ENCODE measurements around the gene OR6C70.
"Not testable (repeated sequence)": the region's sequence is repeated elsewhere in the genome, so short reads cannot be mapped to it uniquely, and the experiment has no call there.

The OR6C70 gene

DNA sequence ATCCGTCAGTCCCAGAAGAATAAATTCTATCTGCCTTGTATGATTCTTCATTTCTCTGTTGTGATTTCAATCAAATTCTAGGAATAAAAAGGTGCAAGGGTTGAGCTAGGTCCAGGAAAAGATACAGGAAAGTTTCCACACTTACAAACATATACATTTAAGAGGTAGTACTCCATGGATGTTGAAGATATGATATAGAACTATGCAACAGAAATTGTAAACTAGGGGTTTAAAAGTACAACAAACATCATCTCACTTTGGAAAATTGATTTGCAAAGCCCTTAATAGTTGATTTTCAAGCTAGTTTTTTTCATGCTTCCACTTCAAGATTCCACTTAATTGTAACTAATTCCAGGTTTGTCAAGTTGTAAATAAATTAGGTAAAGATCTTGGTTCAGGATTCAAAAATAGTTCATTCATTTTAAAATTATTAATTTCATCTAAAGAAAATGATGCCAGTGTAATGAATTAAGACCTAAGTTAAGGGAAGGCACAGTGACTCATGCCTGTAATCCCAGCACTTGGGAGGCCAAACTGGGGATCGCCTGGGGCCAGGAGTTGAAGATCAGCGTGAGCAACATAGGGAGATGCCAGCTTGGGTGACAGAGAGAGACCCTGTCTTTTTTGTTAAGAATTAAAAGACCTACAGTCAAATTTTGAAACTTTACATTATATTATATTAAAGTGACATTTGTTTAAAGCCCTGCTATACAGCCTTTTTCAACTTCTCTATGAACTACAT lies at the start of gene OR6C70:
Gene OR6C70 (minus strand): TSS at position 51 of the 742 bp plus-strand sequence. CDS start 0 bp downstream, at position 51.
- no peak for DNase-seq

DNA sequence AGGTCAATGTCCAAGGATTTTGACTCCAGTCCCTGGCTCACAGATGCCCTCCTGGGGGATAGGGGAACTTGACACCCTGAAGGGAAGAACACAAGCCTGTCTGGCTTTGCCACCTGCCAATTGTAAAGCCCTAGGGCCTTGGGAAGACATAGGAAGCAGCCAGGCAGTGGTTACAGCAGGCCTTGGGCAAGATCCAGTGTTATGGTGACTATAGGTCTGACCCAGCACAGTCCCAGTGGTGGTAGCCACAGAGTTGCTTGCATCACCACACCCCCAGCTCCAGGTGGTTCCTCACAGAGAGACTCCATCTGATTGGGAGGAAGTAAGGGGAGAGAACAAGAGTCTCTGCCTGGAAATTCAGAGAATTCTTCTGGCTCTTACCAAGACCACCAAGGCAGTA lies 46.5 kb upstream of the OR6C70 start:
- no peak for DNase-seq

GRCh38 chr12:55515696-55516095 lies 45.8 kb upstream of the OR6C70 start:
- no peak for DNase-seq

GRCh38 chr12:55501601-55502000 lies 31.7 kb upstream of the OR6C70 start:
- no peak for DNase-seq

GRCh38 chr12:55499810-55500252 lies 29.9 kb upstream of the OR6C70 start:
- DNase-seq = no peak

- no peak for DNase-seq
These were observed 29.3 kb upstream of the OR6C70 start for GRCh38 chr12:55499231-55499630.

- no peak for DNase-seq
These were observed 25.6 kb upstream of the OR6C70 start for GRCh38 chr12:55495490-55495889.

- no peak for DNase-seq
These were observed 22.1 kb upstream of the OR6C70 start, which contains the start of gene OR6C68 for GRCh38 chr12:55492078-55492477. Gene OR6C68 (plus strand): TSS chr12:55492378. CDS start chr12:55492378, 0 bp downstream.

DNA sequence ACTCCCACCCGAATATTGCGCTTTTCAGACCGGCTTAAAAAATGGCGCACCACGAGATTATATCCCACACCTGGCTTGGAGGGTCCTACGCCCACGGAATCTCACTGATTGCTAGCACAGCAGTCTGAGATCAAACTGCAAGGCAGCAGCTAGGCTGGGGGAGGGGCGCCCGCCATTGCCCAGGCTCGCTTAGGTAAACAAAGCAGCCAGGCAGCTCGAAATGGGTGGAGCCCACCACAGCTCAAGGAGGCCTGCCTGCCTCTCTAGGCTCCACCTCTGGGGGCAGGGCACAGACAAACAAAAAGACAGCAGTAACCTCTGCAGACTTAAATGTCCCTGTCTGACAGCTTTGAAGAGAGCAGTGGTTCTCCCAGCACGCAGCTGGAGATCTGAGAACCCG lies 14.3 kb upstream of the OR6C70 start:
- DNase-seq = not testable (repeated sequence)

DNA sequence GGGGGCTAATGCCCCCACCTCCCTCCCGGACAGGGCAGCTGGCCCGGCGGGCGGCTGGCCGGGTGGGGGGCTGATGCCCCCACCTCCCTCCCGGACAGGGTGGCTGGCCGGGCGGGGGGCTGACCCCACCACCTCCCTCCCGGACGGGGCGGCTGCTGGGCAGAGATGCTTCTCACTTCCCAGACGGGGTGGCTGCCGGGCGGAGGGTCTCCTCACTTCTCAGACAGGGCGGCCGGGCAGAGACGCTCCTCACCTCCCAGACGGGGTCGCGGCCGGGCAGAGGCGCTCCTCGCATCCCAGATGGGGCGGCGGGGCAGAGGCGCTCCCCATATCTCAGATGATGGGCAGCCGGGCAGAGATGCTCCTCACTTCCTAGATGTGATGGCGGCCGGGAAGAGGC lies 9.2 kb upstream of the OR6C70 start:
- DNase-seq = not testable (repeated sequence)

DNA sequence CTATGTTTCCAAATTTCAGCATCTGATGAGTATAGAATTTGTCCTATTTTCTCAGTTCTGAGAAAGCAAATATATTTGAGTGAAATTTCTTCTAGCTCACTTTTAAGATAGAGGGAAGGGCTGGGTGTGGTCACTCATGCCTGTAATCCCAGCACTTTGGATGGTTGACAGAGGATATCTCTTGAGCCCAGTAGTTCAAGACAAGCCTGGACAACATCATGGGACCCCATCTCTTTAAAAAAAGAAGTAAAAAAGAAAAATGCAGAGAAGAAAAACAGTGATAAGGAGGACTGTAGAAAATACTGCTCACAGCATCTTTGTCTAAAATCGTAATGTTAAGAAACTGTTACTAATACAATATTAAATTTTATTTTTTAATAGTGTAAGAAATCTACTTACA lies 2.3 kb upstream of the OR6C70 start:
- no peak for DNase-seq

DNA sequence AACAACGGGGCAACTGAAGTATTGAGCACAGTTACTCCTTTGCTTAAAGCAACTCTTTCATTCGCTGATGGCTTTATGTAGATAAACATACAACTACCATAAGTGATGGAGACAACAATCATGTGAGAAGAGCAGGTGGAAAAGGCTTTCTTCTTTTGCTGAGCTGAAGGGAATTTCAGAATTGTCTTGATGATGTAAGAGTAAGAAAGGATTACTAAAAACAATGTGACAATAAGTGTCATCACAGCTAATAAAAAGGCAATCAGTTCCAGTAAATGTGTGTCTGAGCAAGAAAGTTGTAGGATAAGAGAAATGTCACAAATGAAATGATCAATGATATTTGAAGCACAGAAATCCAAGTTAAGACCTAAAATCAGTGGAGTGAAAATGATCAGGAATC lies 647 bp downstream of the OR6C70 start:
- no peak for DNase-seq

DNA sequence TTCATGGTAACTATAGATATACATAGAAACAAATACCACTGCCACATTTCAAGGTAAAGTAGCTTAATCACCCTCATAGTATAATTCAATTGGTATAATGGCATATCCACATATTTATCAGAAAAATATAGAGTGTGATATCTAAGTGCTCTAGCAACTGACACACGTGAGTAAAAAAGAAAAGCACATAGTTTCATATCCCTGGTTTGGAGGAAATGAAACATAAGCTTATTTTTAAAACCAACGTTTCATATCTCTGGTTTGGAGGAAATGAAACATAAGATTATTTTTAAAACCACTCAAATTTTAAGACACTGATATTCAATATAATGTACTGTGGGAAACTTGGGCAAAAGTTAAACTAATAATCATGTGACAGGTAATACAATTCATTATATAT lies 2.1 kb downstream of the OR6C70 start:
- DNase-seq = no peak

GRCh38 chr12:55464926-55465325 lies 5.0 kb downstream of the OR6C70 start:
- DNase-seq = not testable (repeated sequence)

GRCh38 chr12:55448825-55449224 lies 21.1 kb downstream of the OR6C70 start:
- DNase-seq = no peak

GRCh38 chr12:55446326-55446725 lies 23.6 kb downstream of the OR6C70 start:
- DNase-seq = no peak

DNA sequence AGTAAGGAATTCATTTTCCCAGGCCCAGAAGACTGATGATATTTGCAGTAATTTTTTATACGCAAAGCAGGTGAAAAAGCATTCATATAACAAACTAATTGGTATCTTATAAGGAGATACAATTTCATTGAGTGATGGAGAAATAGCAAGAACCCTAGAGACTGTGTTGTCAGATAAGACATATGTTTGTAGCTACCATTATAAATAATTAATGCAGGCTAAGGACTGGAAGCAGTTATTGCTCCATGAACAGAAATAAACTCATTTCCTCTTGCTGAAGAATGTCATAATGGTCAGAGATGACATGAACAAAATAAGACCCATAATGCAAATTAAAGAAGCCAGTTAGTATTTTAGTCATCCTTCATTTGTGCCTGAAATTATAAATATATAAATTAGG lies 24.6 kb downstream of the OR6C70 start:
- no peak for DNase-seq

DNA sequence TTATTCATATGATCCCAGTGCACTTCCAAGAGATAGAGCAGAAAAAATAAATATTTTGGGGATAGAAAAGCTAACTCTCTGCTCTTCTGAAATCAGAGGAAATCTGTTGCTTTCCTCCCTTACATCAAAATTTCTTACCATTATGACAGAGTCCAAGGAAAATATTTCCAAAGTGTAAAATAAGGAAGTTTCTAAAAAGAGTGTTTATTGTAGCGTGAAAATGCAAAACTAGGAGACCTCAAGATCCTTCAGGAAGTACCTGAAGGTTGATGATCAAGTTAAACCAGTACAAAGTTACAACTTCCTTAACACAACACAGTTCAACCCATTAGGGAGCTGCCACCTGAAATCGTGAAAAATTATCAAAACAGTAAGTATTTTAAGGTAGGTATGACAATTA lies 26.2 kb downstream of the OR6C70 start, which contains the start of gene OR6C2:
Gene OR6C2 (plus strand): TSS at position 301 of the 400 bp plus-strand sequence. CDS start 8,138 bp downstream, outside the sequence.
- no peak for DNase-seq

DNA sequence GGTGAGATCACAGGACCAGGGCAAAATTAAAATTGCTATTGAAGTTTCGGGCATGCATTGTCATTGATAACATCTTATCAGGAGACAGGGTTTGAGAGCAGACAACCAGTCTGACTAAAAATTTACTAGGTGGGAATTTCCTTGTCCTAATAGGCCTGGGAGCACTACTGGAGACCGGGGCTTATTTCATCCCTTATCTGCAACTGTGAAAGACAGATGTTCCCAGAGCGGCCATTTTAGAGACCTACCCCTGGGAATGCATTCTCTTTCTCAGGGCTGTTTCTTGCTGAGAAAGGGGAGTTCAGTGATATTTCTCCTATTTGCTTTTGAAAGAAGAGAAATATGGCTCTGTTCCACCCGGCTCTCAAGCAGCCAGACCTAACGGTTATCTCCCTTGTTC lies 28.7 kb downstream of the OR6C70 start:
- not testable (repeated sequence) for DNase-seq

DNA sequence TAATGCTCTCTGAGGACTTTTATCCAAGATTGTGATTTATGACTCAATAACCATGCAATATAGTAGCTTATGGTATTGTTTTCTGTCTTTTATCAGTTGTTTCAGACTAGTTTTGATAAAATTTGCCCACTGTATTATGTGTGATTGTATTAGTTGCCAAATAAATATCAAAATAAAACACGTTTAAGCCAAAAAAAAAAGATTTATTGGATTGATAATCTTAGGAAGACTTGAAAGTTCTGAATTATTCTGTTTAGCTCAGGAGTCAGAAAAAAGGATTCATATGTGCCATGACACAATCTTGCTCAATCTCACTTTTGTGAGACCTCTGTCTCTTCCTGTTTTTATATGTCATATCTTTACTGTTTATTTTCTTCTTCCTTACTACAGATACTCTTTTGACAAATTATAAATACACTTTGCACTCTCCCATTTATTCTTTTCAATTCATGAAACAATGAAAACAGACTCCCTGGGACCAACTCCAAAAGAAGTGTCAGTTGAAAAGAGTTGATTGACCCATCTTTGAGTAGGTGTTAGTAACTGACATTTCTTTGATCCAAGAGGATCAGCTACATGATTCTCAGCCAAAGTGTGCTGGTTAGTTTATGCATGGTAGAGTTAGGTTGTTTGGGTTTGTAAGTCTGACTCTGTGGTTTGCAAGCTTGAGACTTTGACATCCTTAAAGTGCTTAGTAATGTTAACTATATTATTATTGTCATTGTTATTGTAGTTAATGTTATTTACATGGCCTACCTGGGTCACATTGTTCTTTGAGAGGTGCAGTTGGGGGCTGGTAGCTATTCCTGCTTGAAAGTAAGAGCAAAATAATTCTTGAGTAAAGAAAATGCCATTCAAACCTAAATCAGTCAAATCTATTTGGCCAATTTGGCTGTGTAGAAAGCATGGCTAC lies 41.4 kb downstream of the OR6C70 start:
- no peak for DNase-seq

GRCh38 chr12:55425954-55426353 lies 44.0 kb downstream of the OR6C70 start, which contains the start of gene OR6C76:
Gene OR6C76 (plus strand): TSS chr12:55426254. CDS start chr12:55426254, 0 bp downstream.
- no peak for DNase-seq

- no peak for DNase-seq
These were observed 49.5 kb downstream of the OR6C70 start for GRCh38 chr12:55420307-55420962.
